Hepatocyte (in vitro differentiated cells): ENCODE data around the gene IZUMO1.

Experiments
- EZH2 ChIP-seq: fragments of 200-600 bp; sonication (generic); IDR thresholded peaks from 2 replicates; pipeline ENCODE4 v1.6.1; 2016; ENCODE audit warnings: antibody characterized with exemption, mild to moderate bottlenecking, borderline replicate concordance
- EZH2phosphoT487 ChIP-seq: fragments of 200-600 bp; sonication (generic); IDR thresholded peaks from one replicate; pipeline ENCODE4 v1.6.1; 2018; ENCODE audit warnings: antibody characterized with exemption, mild to moderate bottlenecking, low read depth, moderate library complexity; ENCODE audit not compliant: unreplicated experiment, severe bottlenecking
- TF ChIP-seq, protein P1 (sequence below): fragments of 200-600 bp; sonication (generic); IDR thresholded peaks from 2 replicates; pipeline ENCODE4 v1.5.1; 2016; ENCODE audit warnings: antibody characterized with exemption, mild to moderate bottlenecking; ENCODE audit not compliant: poor library complexity

DNA sequence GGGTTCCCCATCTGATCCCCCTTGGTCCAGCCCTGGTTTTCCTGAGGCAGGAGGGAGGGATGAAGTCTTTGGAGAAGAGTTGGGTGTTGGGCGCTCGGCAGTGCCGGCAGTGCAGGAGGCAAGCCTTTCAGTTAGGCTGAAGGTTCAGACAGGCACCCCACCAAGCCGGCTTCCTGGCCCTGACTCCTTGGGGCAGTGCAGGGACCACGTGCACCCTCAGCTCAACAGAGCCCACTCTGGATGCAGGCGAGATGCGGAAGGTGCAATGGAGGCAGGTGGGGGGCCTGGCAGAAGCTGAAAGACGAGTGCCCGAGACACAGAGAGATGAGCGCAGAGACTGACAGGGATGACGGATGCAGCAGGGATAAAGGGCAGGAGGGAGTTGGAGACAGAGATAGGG is 38.2 kb downstream of the IZUMO1 start:
- TF ChIP-seq, protein P1, sequence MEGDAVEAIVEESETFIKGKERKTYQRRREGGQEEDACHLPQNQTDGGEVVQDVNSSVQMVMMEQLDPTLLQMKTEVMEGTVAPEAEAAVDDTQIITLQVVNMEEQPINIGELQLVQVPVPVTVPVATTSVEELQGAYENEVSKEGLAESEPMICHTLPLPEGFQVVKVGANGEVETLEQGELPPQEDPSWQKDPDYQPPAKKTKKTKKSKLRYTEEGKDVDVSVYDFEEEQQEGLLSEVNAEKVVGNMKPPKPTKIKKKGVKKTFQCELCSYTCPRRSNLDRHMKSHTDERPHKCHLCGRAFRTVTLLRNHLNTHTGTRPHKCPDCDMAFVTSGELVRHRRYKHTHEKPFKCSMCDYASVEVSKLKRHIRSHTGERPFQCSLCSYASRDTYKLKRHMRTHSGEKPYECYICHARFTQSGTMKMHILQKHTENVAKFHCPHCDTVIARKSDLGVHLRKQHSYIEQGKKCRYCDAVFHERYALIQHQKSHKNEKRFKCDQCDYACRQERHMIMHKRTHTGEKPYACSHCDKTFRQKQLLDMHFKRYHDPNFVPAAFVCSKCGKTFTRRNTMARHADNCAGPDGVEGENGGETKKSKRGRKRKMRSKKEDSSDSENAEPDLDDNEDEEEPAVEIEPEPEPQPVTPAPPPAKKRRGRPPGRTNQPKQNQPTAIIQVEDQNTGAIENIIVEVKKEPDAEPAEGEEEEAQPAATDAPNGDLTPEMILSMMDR: no peak
- TF ChIP-seq EZH2phosphoT487: no peak
- TF ChIP-seq EZH2: no peak
